CD4-positive, alpha-beta T cell treated with Interleukin-2 at 100 ng/mL for 4 hours (primary cell): ENCODE results near the gene LIN54.
"Not testable (repeated sequence)": the region's sequence is repeated elsewhere in the genome, so short reads cannot be mapped to it uniquely, and the experiment has no call there.

Source experiments
- DNase-seq: peaks from one replicate; pipeline ENCODE4 v3.0.0-alpha.2; 2020; ENCODE audit warnings: low spot score

LIN54 gene

GRCh38 chr4:82939414-82939813, 71.2 kb downstream of the LIN54 start:
- no peak for DNase-seq

- no peak for DNase-seq
Measured at GRCh38 chr4:82934441-82934840, 76.2 kb downstream of the LIN54 start.

GRCh38 chr4:82930848-82931755, 79.5 kb downstream of the LIN54 start:
- DNase-seq = no peak

GRCh38 chr4:82921795-82922194, 88.8 kb downstream of the LIN54 start:
- DNase-seq = no peak

- no peak for DNase-seq
Measured at GRCh38 chr4:82919386-82919785, 91.2 kb downstream of the LIN54 start.

GRCh38 chr4:82918091-82918490, 92.5 kb downstream of the LIN54 start:
- DNase-seq = no peak

- not testable (repeated sequence) for DNase-seq
Measured at GRCh38 chr4:82913968-82914367, 96.7 kb downstream of the LIN54 start.

- DNase-seq = no peak
Measured at GRCh38 chr4:82913305-82913704, 97.3 kb downstream of the LIN54 start.

GRCh38 chr4:82909326-82909725, 101.3 kb downstream of the LIN54 start:
- no peak for DNase-seq

- DNase-seq = no peak
Measured at GRCh38 chr4:82906469-82906868, 104.2 kb downstream of the LIN54 start.

GRCh38 chr4:82905205-82905604, 105.4 kb downstream of the LIN54 start:
- DNase-seq = peak; percentile 67

- no peak for DNase-seq
Measured at GRCh38 chr4:82903737-82904136, 106.9 kb downstream of the LIN54 start.

GRCh38 chr4:82901183-82901718, 109.4 kb downstream of the LIN54 start:
- DNase-seq = no peak

GRCh38 chr4:82900411-82901182, 110.0 kb downstream of the LIN54 start, which contains the start of gene THAP9:
TSS of gene THAP9 (plus strand) at chr4:82900735. CDS start at chr4:82900803, 68 bp downstream.
- peak; percentile 99 for DNase-seq

- DNase-seq = peak; percentile 23
Measured at GRCh38 chr4:82900066-82900410, 110.6 kb downstream of the LIN54 start.

- no peak for DNase-seq
Measured at GRCh38 chr4:82899374-82900065, 111.1 kb downstream of the LIN54 start.

GRCh38 chr4:82898322-82899243, 112.0 kb downstream of the LIN54 start:
- DNase-seq = peak; percentile 31

GRCh38 chr4:82896755-82897154, 113.9 kb downstream of the LIN54 start:
- DNase-seq = no peak

- no peak for DNase-seq
Measured at GRCh38 chr4:82893942-82894341, 116.7 kb downstream of the LIN54 start.

GRCh38 chr4:82892467-82892802, 118.2 kb downstream of the LIN54 start:
- no peak for DNase-seq
